Measurements from ENCODE around the gene CHAF1B. TPM values are rescaled to one million over a fixed set of nuclear protein-coding genes. Genes with fewer than 3 reads are reported as not detected.
A peak's percentile ranks its signal among the peaks of the same experiment; 100 is the strongest.
"Not testable (repeated sequence)": the region's sequence is repeated elsewhere in the genome, so short reads cannot be mapped to it uniquely, and the experiment has no call there.

Gene CHAF1B
- total RNA-seq, 1 experiment from 2014 or later = 13.0 TPM

GRCh38 chr21:36388096-36388495, 2.9 kb downstream of the CHAF1B start:
- no peak for DNase-seq (ENCODE audit: low read depth)

GRCh38 chr21:36388835-36389234, 3.6 kb downstream of the CHAF1B start:
- DNase-seq (ENCODE audit: low read depth) = no peak

GRCh38 chr21:36391649-36392048, 6.5 kb downstream of the CHAF1B start:
- DNase-seq (ENCODE audit: low read depth) = not testable (repeated sequence)

GRCh38 chr21:36395353-36396111, 10.3 kb downstream of the CHAF1B start:
- no peak for DNase-seq (ENCODE audit: low read depth)

GRCh38 chr21:36396325-36396724, 11.1 kb downstream of the CHAF1B start:
- DNase-seq (ENCODE audit: low read depth) = no peak

GRCh38 chr21:36396971-36397370, 11.8 kb downstream of the CHAF1B start:
- DNase-seq (ENCODE audit: low read depth) = no peak

GRCh38 chr21:36397606-36398005, 12.4 kb downstream of the CHAF1B start:
- no peak for DNase-seq (ENCODE audit: low read depth)

GRCh38 chr21:36399736-36400135, 14.5 kb downstream of the CHAF1B start:
- DNase-seq (ENCODE audit: low read depth) = not testable (repeated sequence)

GRCh38 chr21:36400719-36401118, 15.5 kb downstream of the CHAF1B start:
- no peak for DNase-seq (ENCODE audit: low read depth)

- DNase-seq (ENCODE audit: low read depth) = no peak
Observed at GRCh38 chr21:36402339-36402738, 17.1 kb downstream of the CHAF1B start.

GRCh38 chr21:36403713-36404112, 18.5 kb downstream of the CHAF1B start:
- no peak for DNase-seq (ENCODE audit: low read depth)

- no peak for DNase-seq (ENCODE audit: low read depth)
Observed at GRCh38 chr21:36408568-36408967, 23.4 kb downstream of the CHAF1B start.

- DNase-seq (ENCODE audit: low read depth) = no peak
Observed at GRCh38 chr21:36411301-36411700, 26.1 kb downstream of the CHAF1B start.

- no peak for DNase-seq (ENCODE audit: low read depth)
Observed at GRCh38 chr21:36412916-36413315, 27.7 kb downstream of the CHAF1B start.

- DNase-seq (ENCODE audit: low read depth) = no peak
Observed at GRCh38 chr21:36415375-36415774, 30.2 kb downstream of the CHAF1B start.

GRCh38 chr21:36419241-36419640, 34.0 kb downstream of the CHAF1B start:
- DNase-seq (ENCODE audit: low read depth) = no peak

GRCh38 chr21:36419996-36420395, 34.8 kb downstream of the CHAF1B start:
- peak; percentile 74 for DNase-seq (ENCODE audit: low read depth)

- no peak for DNase-seq (ENCODE audit: low read depth)
Observed at GRCh38 chr21:36420571-36421339, 35.6 kb downstream of the CHAF1B start.

GRCh38 chr21:36422279-36423098, 37.3 kb downstream of the CHAF1B start:
- DNase-seq (ENCODE audit: low read depth) = peak; percentile 72

GRCh38 chr21:36423771-36424433, 38.7 kb downstream of the CHAF1B start:
- no peak for DNase-seq (ENCODE audit: low read depth)

- no peak for DNase-seq (ENCODE audit: low read depth)
Observed at GRCh38 chr21:36424592-36424991, 39.4 kb downstream of the CHAF1B start.
